ENCODE results near the gene IDUA. TPM values are rescaled to one million over a fixed set of nuclear protein-coding genes. Genes with fewer than 3 reads are reported as not detected.
A peak's percentile ranks its signal among the peaks of the same experiment; 100 is the strongest.

The IDUA gene
- polyA plus RNA-seq, 3 donors, result 6.4 to 64.4 (median 8.5) TPM

DNA sequence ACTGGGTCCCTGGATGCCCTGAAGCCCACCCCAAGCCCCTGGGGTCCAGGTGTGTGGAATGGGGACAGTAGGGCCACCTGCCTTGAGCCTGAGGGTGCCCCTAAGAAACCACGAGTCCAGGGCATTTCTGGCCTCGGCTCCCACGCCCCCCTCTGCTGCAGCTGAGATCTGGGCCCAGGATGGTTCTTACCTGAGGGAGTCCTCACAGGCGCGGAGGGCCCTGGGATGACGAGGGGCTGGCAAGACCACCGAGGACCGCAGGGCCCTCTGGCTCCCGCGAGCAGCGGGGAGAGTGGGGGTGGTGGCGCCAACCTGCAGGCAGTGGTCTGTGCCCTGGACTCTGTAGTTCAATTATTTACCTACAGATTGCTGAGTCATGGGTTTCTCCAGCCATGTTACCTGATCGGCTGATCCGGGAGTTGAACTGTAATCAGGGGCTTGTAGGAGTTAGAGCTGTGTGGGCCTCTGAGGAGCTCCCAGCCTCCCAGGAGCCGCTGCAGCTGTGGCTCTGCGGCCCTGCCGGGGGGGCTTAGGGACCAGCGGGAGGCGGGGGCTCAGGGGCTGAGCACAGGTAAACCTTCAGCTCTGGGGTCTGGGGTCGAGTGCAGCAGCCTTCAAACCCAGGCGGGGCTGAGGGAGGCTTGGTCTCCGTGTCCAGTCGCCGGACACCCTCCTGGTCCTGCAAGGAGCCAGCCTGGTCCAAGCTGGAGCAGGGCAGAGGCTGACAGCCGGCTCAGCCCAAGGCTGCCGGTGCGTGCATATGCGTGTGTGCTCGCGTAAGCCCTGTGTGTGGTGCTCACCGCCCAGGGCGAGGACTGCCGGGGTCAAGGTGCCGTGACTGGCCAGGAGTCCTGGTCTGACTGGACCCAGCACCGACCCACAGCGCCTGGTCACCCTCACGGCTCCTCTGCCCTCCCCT, 6.5 kb downstream of the IDUA start, which contains the start of gene SLC26A1:
Gene SLC26A1 (minus strand): TSS at position 294 of the 919 bp plus-strand sequence. CDS start 1,701 bp downstream, outside the sequence.
- Histone ChIP-seq H2AFZ (ENCODE audit: insufficient read depth, low read depth, low read length, poor library complexity, severe bottlenecking) (no peak within 1 kb of the TSS), H3K27me3 (ENCODE audit: control insufficient read depth in 2 of 2, insufficient read depth in 2 of 2, low read length in 2 of 2) (peaks cover 15 to 27% of the 10 kb centered on the region in 2 donors), H3K4me1 (ENCODE audit: control insufficient read depth in 1 of 2, insufficient read depth in 2 of 2, low read length in 2 of 2) (peaks cover under 1 to 2% of the 10 kb centered on the region in 2 donors), H4K20me1 (ENCODE audit: insufficient read depth, low read length) (peaks cover 26% of the 10 kb centered on the region), H3K27ac (ENCODE audit: low read depth in 1 of 2, low read length in 2 of 2) (no peak within 1 kb of the TSS), H3K36me3 (replicated peaks in 1 of 2; ENCODE audit: control insufficient read depth in 1 of 2, insufficient read depth in 2 of 2, low read length in 2 of 2) (peaks cover 13 to 14% of the 10 kb centered on the region in 2 donors), H3K4me2 (replicated peaks; ENCODE audit: extremely low read depth, low read length, poor library complexity, severe bottlenecking) (no peak within 1 kb of the TSS), H3K4me3 (replicated peaks in 1 of 3; ENCODE audit: low read depth in 2 of 3, low read length in 3 of 3) (no peak within 1 kb of the TSS), H3K9me3 (replicated peaks in 1 of 2; ENCODE audit: control insufficient read depth in 1 of 2, insufficient read depth in 1 of 2, low read length in 2 of 2) (peaks cover 0 to 10% of the 10 kb centered on the region in 2 donors), H3K79me2 (ENCODE audit: insufficient read depth, low read length) (no peaks in the 10 kb centered on the region), H3K9ac (ENCODE audit: insufficient read depth, low read length, poor library complexity, severe bottlenecking) (no peak within 1 kb of the TSS)
- DNase-seq, result no peak
- H3K4me1 Mint-ChIP-seq, result peaks cover 1% of the 10 kb centered on the region
- TF ChIP-seq, protein P1, sequence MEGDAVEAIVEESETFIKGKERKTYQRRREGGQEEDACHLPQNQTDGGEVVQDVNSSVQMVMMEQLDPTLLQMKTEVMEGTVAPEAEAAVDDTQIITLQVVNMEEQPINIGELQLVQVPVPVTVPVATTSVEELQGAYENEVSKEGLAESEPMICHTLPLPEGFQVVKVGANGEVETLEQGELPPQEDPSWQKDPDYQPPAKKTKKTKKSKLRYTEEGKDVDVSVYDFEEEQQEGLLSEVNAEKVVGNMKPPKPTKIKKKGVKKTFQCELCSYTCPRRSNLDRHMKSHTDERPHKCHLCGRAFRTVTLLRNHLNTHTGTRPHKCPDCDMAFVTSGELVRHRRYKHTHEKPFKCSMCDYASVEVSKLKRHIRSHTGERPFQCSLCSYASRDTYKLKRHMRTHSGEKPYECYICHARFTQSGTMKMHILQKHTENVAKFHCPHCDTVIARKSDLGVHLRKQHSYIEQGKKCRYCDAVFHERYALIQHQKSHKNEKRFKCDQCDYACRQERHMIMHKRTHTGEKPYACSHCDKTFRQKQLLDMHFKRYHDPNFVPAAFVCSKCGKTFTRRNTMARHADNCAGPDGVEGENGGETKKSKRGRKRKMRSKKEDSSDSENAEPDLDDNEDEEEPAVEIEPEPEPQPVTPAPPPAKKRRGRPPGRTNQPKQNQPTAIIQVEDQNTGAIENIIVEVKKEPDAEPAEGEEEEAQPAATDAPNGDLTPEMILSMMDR (IDR thresholded peaks at IDR 0.05), result no peak
- peak within 1 kb of the TSS in 2 of 7 donors; percentile 18 to 31 for H3K27ac Mint-ChIP-seq
- intact Hi-C loops (cut with micrococcal nuclease), result no loop called here
- H3K9me3 Mint-ChIP-seq, result peaks cover 0 to 16% (median 1%) of the 10 kb centered on the region in 7 donors
- H3K36me3 Mint-ChIP-seq, result peaks cover 7 to 20% of the 10 kb centered on the region in 2 donors
- peaks cover 24 to 31% (median 29%) of the 10 kb centered on the region in 3 donors for H3K27me3 Mint-ChIP-seq (ENCODE audit: low read depth in 3 of 3)
- 93% methylated on average over 33 of the region's 37 CpGs for WGBS (ENCODE audit: insufficient coverage)
- no peak within 1 kb of the TSS for H3K4me3 Mint-ChIP-seq

DNA sequence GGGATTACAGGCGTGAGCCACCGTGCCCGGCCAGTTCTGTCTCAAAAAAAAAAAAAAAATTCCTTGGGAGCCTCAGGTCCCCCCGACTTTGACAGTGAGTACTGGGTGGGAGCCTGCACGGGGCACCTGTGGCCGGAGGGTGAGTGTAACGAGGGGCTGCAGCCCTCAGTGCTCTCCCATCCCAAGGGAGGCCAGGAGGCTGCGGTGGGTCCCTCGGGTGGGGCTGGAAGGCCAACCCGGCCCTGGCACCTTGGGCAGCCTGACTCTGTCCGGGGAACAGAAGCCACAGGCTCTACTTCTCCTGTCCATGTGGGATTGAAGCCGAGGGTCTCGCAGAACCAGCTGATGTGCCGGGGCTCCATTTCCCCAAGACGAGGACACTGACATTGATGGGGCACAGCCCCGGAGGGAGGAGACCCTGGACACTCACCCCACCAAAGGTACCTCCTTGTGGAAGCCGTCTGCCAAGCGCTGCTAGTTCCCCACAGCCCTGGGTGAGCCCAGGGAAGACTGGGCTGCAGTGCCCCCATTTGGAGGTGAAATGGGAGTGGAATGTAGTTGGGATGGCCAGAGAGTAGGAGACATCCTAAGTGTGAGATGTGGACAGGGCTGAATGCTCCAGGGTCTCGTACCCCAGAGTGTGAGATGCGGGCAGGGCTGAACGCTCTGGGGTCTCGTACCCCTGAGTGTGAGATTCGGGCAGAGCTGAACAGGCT, 8.6 kb downstream of the IDUA start:
- Histone ChIP-seq H3K4me1 (ENCODE audit: control insufficient read depth in 1 of 2, insufficient read depth in 2 of 2, low read length in 2 of 2) (peaks cover 0 to 2% of the 10 kb centered on the region in 2 donors), H3K4me2 (replicated peaks; ENCODE audit: extremely low read depth, low read length, poor library complexity, severe bottlenecking) (no peak overlapping the region), H3K9me3 (replicated peaks in 1 of 2; ENCODE audit: control insufficient read depth in 1 of 2, insufficient read depth in 1 of 2, low read length in 2 of 2) (peaks cover 0 to 10% of the 10 kb centered on the region in 2 donors), H3K79me2 (ENCODE audit: insufficient read depth, low read length) (no peaks in the 10 kb centered on the region), H3K36me3 (replicated peaks in 1 of 2; ENCODE audit: control insufficient read depth in 1 of 2, insufficient read depth in 2 of 2, low read length in 2 of 2) (peaks cover 3 to 4% of the 10 kb centered on the region in 2 donors), H3K9ac (ENCODE audit: insufficient read depth, low read length, poor library complexity, severe bottlenecking) (no peak overlapping the region), H3K4me3 (replicated peaks in 1 of 3; ENCODE audit: low read depth in 2 of 3, low read length in 3 of 3) (no peak overlapping the region), H4K20me1 (ENCODE audit: insufficient read depth, low read length) (peaks cover 27% of the 10 kb centered on the region), H3K27ac (ENCODE audit: low read depth in 1 of 2, low read length in 2 of 2) (no peak overlapping the region), H2AFZ (ENCODE audit: insufficient read depth, low read depth, low read length, poor library complexity, severe bottlenecking) (no peak overlapping the region), H3K27me3 (ENCODE audit: control insufficient read depth in 2 of 2, insufficient read depth in 2 of 2, low read length in 2 of 2) (peaks cover 15 to 46% of the 10 kb centered on the region in 2 donors)
- peaks cover 1% of the 10 kb centered on the region for H3K4me1 Mint-ChIP-seq
- WGBS (ENCODE audit: insufficient coverage), result 92% methylated on average over 13 of the region's 23 CpGs
- peaks cover 42 to 49% (median 45%) of the 10 kb centered on the region in 3 donors for H3K27me3 Mint-ChIP-seq (ENCODE audit: low read depth in 3 of 3)
- H3K27ac Mint-ChIP-seq, result no peak overlapping the region
- peak overlapping the region in 1 of 2 donors; percentile 7 for H3K4me3 Mint-ChIP-seq
- intact Hi-C loops (cut with micrococcal nuclease), result no loop called here
- H3K36me3 Mint-ChIP-seq, result peaks cover 4 to 9% of the 10 kb centered on the region in 2 donors
- TF ChIP-seq, protein P1 (IDR thresholded peaks at IDR 0.05), result no peak
- DNase-seq, result no peak
- peaks cover 0 to 21% (median 2%) of the 10 kb centered on the region in 7 donors for H3K9me3 Mint-ChIP-seq
